ENCODE data around the gene CBX2.

The CBX2 gene

GRCh38 chr17:79814127-79814973 is 36.4 kb downstream of the CBX2 start:
- no peak for DNase-seq

GRCh38 chr17:79814974-79815835 is 37.3 kb downstream of the CBX2 start:
- no peak for DNase-seq

- DNase-seq = no peak
These were observed 38.0 kb downstream of the CBX2 start for GRCh38 chr17:79815836-79816461.

GRCh38 chr17:79818026-79818758 is 40.2 kb downstream of the CBX2 start:
- DNase-seq = no peak

GRCh38 chr17:79819085-79819484 is 41.1 kb downstream of the CBX2 start:
- DNase-seq = no peak

- DNase-seq = no peak
These were observed 41.8 kb downstream of the CBX2 start for GRCh38 chr17:79819534-79820276.

- DNase-seq = no peak
These were observed 43.0 kb downstream of the CBX2 start for GRCh38 chr17:79820959-79821330.

- no peak for DNase-seq
These were observed 43.6 kb downstream of the CBX2 start for GRCh38 chr17:79821331-79822095.

GRCh38 chr17:79822583-79823124 is 44.7 kb downstream of the CBX2 start:
- DNase-seq = no peak

GRCh38 chr17:79824234-79824633 is 46.3 kb downstream of the CBX2 start:
- no peak for DNase-seq

- DNase-seq = no peak
These were observed 47.1 kb downstream of the CBX2 start for GRCh38 chr17:79824893-79825579.

- DNase-seq = no peak
These were observed 47.6 kb downstream of the CBX2 start for GRCh38 chr17:79825580-79825921.

- no peak for DNase-seq
These were observed 48.3 kb downstream of the CBX2 start for GRCh38 chr17:79826204-79826680.

GRCh38 chr17:79826841-79827578 is 49.1 kb downstream of the CBX2 start:
- DNase-seq = no peak

GRCh38 chr17:79829004-79829403 is 51.1 kb downstream of the CBX2 start:
- DNase-seq = no peak

GRCh38 chr17:79829457-79829856 is 51.5 kb downstream of the CBX2 start:
- DNase-seq = no peak

GRCh38 chr17:79830303-79830702 is 52.4 kb downstream of the CBX2 start:
- no peak for DNase-seq

- DNase-seq = no peak
These were observed 52.9 kb downstream of the CBX2 start for GRCh38 chr17:79830763-79831264.

Data from NCI-H1105 (cell line).